Urinary bladder (tissue), 4 donors: Measurements from ENCODE around the gene GPR55. TPM values are rescaled to one million over a fixed set of nuclear protein-coding genes. Genes with fewer than 3 reads are reported as not detected.
"Not testable (repeated sequence)": the region's sequence is repeated elsewhere in the genome, so short reads cannot be mapped to it uniquely, and the experiment has no call there.

Experiments
- DNase-seq: peaks from one replicate; pipeline ENCODE4 v3.0.0-alpha.2; 2015; ENCODE audit errors: extremely low spot score
- H3K27ac ChIP-seq: one replicate; pipeline ENCODE4 v1.5.1; 2013; ENCODE audit warnings: low read depth, mild to moderate bottlenecking, moderate library complexity
- H3K36me3 ChIP-seq: one replicate; pipeline ENCODE4 v1.6.1; 2013; ENCODE audit warnings: mild to moderate bottlenecking, moderate library complexity; ENCODE audit not compliant: insufficient read depth
- H3K4me1 ChIP-seq: one replicate; pipeline ENCODE4 v1.6.1; 2013; ENCODE audit warnings: mild to moderate bottlenecking, moderate library complexity; ENCODE audit not compliant: insufficient read depth
- H3K4me3 ChIP-seq: one replicate; pipeline ENCODE4 v1.5.1; 2013; ENCODE audit warnings: low read depth, low read length
- WGBS: extraction: QIAGEN DNeasy Blood & Tissue Kit; methylation state at CpG from one replicate; pipeline ENCODE4 v1.1.7; 2013; 5-methylcytosine and 5-hydroxymethylcytosine counted together
- polyA plus RNA-seq: library from polyadenylated mRNA; stranded (reverse); fragments of 200-250 nt; gene quantifications from one replicate; pipeline ENCODE4 v1.2.3, GENCODE V29; 2013
- total RNA-seq: library from RNA; depleted of rRNA; stranded (reverse); fragments of >200 nt; gene quantifications from one replicate; pipeline ENCODE4 v1.2.3, GENCODE V29; 2014
- donor health status: healthy with polysubstance abuse.
- donor health status: healthy.

The GPR55 gene
- total and polyA plus RNA-seq, 2 donors: 0.05 to 0.22 TPM

GRCh38 chr2:230944123-230944653 lies 19.1 kb upstream of the GPR55 start:
- WGBS: 77% methylated on average over 11 of the region's 11 CpGs

GRCh38 chr2:230942920-230943896 lies 18.2 kb upstream of the GPR55 start:
- Histone ChIP-seq H3K36me3 (no peaks in the 10 kb centered on the region), H3K4me1 (no peaks in the 10 kb centered on the region), H3K4me3 (no peak overlapping the region), H3K27ac (no peak overlapping the region)
- no peak for DNase-seq
- WGBS: 49% methylated on average over 19 of the region's 19 CpGs

More at GRCh38 chr2:230944123-230944653, 19.1 kb upstream of the GPR55 start:
- Histone ChIP-seq H3K36me3 (no peaks in the 10 kb centered on the region), H3K27ac (no peak overlapping the region), H3K4me3 (no peak overlapping the region), H3K4me1 (no peaks in the 10 kb centered on the region)
- no peak for DNase-seq

GRCh38 chr2:230942371-230942770 lies 17.3 kb upstream of the GPR55 start:
- 80% methylated on average over 3 of the region's 3 CpGs for WGBS
- no peak overlapping the region for H3K27ac ChIP-seq
- H3K36me3 ChIP-seq: no peaks in the 10 kb centered on the region
- no peak overlapping the region for H3K4me3 ChIP-seq
- no peak for DNase-seq
- H3K4me1 ChIP-seq: no peaks in the 10 kb centered on the region

GRCh38 chr2:230941202-230942180 lies 16.4 kb upstream of the GPR55 start:
- no peak for DNase-seq
- no peaks in the 10 kb centered on the region for H3K4me1 ChIP-seq
- H3K27ac ChIP-seq: no peak overlapping the region
- H3K36me3 ChIP-seq: no peaks in the 10 kb centered on the region
- H3K4me3 ChIP-seq: no peak overlapping the region
- 74% methylated on average over 14 of the region's 14 CpGs for WGBS

GRCh38 chr2:230940471-230940815 lies 15.4 kb upstream of the GPR55 start:
- Histone ChIP-seq H3K27ac (no peak overlapping the region), H3K36me3 (no peaks in the 10 kb centered on the region), H3K4me3 (no peak overlapping the region), H3K4me1 (no peaks in the 10 kb centered on the region)
- WGBS: 82% methylated on average over 9 of the region's 9 CpGs
- no peak for DNase-seq

- Histone ChIP-seq H3K36me3 (no peaks in the 10 kb centered on the region), H3K27ac (no peak overlapping the region), H3K4me1 (no peaks in the 10 kb centered on the region), H3K4me3 (no peak overlapping the region)
- 82% methylated on average over 18 of the region's 18 CpGs for WGBS
- no peak for DNase-seq
Measured at GRCh38 chr2:230939691-230940470, 14.8 kb upstream of the GPR55 start.

GRCh38 chr2:230939066-230939591 lies 14.1 kb upstream of the GPR55 start:
- 96% methylated on average over 7 of the region's 7 CpGs for WGBS
- Histone ChIP-seq H3K4me3 (no peak overlapping the region), H3K27ac (no peak overlapping the region), H3K4me1 (no peaks in the 10 kb centered on the region), H3K36me3 (no peaks in the 10 kb centered on the region)
- no peak for DNase-seq

GRCh38 chr2:230938516-230939065 lies 13.5 kb upstream of the GPR55 start:
- WGBS: 78% methylated on average over 12 of the region's 12 CpGs
- DNase-seq: no peak

GRCh38 chr2:230938098-230938497 lies 13.1 kb upstream of the GPR55 start:
- Histone ChIP-seq H3K4me1 (no peaks in the 10 kb centered on the region), H3K4me3 (no peak overlapping the region), H3K36me3 (no peaks in the 10 kb centered on the region), H3K27ac (no peak overlapping the region)
- 88% methylated on average over 3 of the region's 3 CpGs for WGBS
- DNase-seq: no peak

More at GRCh38 chr2:230938516-230939065, 13.5 kb upstream of the GPR55 start:
- Histone ChIP-seq H3K27ac (no peak overlapping the region), H3K4me1 (no peaks in the 10 kb centered on the region), H3K36me3 (no peaks in the 10 kb centered on the region), H3K4me3 (no peak overlapping the region)

GRCh38 chr2:230937362-230937761 lies 12.3 kb upstream of the GPR55 start:
- 81% methylated on average over 4 of the region's 4 CpGs for WGBS
- H3K27ac ChIP-seq: no peak overlapping the region
- H3K4me1 ChIP-seq: no peaks in the 10 kb centered on the region
- no peak overlapping the region for H3K4me3 ChIP-seq
- DNase-seq: no peak
- no peaks in the 10 kb centered on the region for H3K36me3 ChIP-seq

- 90% methylated on average over 6 of the region's 6 CpGs for WGBS
- H3K4me3 ChIP-seq, DNase-seq, H3K36me3 ChIP-seq, H3K4me1 ChIP-seq, H3K27ac ChIP-seq: not testable (repeated sequence)
Measured at GRCh38 chr2:230936243-230936642, 11.2 kb upstream of the GPR55 start.

GRCh38 chr2:230935130-230935430 lies 10.0 kb upstream of the GPR55 start:
- 71% methylated on average over 9 of the region's 9 CpGs for WGBS
- no peak for DNase-seq
- no peaks in the 10 kb centered on the region for H3K4me1 ChIP-seq

More at GRCh38 chr2:230935130-230935430, 10.0 kb upstream of the GPR55 start:
- Histone ChIP-seq H3K36me3 (no peaks in the 10 kb centered on the region), H3K27ac (no peak overlapping the region), H3K4me3 (no peak overlapping the region)
